Testis (tissue), 3 donors: ENCODE results near the gene SNX30. TPM values are rescaled to one million over a fixed set of nuclear protein-coding genes. Genes with fewer than 3 reads are reported as not detected.

Experiments
- DNase-seq: peaks from one replicate; pipeline ENCODE4 v3.0.0-alpha.2; 2019
- H3K27ac ChIP-seq, 2 donors: fragments of 200-600 bp; sonication (generic); one replicate each; pipeline ENCODE4 v1.5.1; 2019
- H3K27me3 ChIP-seq: fragments of 200-600 bp; sonication (generic); one replicate; pipeline ENCODE4 v1.5.1; 2019
- H3K36me3 ChIP-seq: fragments of 200-600 bp; sonication (generic); one replicate; pipeline ENCODE4 v1.5.1; 2017; ENCODE audit warnings: low read depth; ENCODE audit errors: missing control alignments
- H3K4me1 ChIP-seq: fragments of 200-600 bp; sonication (generic); one replicate; pipeline ENCODE4 v1.5.1; 2019
- H3K4me3 ChIP-seq, 2 donors: fragments of 200-600 bp; sonication (generic); one replicate each; pipeline ENCODE4 v1.5.1; 2017 to 2019
- H3K9me3 ChIP-seq: fragments of 200-600 bp; sonication (generic); one replicate; pipeline ENCODE4 v1.5.1; 2017
- CTCF ChIP-seq, 3 experiments: fragments of 450-650 bp in 2 of 3; fragments of 200-600 bp in 1 of 3; sonication (generic) in 1 of 3; IDR thresholded peaks; one replicate each; pipeline ENCODE4 v1.5.1; 2016 to 2019; ENCODE audit warnings: antibody characterized with exemption in 3 of 3, mild to moderate bottlenecking in 2 of 3, moderate library complexity in 1 of 3
- POLR2A ChIP-seq: fragments of 450-650 bp; IDR thresholded peaks from one replicate; pipeline ENCODE4 v1.6.1; 2017; ENCODE audit warnings: antibody characterized with exemption, mild to moderate bottlenecking, moderate library complexity
- WGBS, 2 donors: methylation state at CpG; one replicate each; pipeline ENCODE4 v1.1.5; 2018; 5-methylcytosine and 5-hydroxymethylcytosine counted together
- intact Hi-C: fragments of 100-400 bp; cut with DNase I; formaldehyde crosslinking; loops from one replicate; pipeline ENCODE4 v1.15.1; 2023; ENCODE audit warnings: low total_unique reads
- polyA plus RNA-seq: library from polyadenylated mRNA; stranded (reverse); fragments of 350-450 nt; fragmentation: Illumina TruSeq; extraction: RNeasy Lipid Tissue Mini Kit (QIAGEN cat#74804); gene quantifications from one replicate; pipeline ENCODE4 v1.2.3, GENCODE V29; 2014; ENCODE audit warnings: low read depth, low replicate concordance; ENCODE audit not compliant: insufficient read depth
- total RNA-seq, 2 donors: library from RNA; depleted of rRNA; stranded (reverse); fragments of >200 nt; gene quantifications; one replicate each; pipeline ENCODE4 v1.2.3, GENCODE V29; 2016

Gene SNX30
- total and polyA plus RNA-seq, 3 donors from 2014 or later = 26.3 to 34.2 (median 34.1) TPM

GRCh38 chr9:112731971-112732370 lies 18.6 kb upstream of the SNX30 start:
- no peaks in the 10 kb centered on the region for H3K9me3 ChIP-seq
- intact Hi-C loops = no loop called here
- TF ChIP-seq POLR2A (no peak), CTCF (IDR thresholded peaks at IDR 0.05) (no peak)
- no peak for DNase-seq
- 84 to 85% methylated on average over 7 of the region's 7 CpGs for WGBS, 2 donors
- H3K4me3 ChIP-seq = no peak overlapping the region
- H3K27me3 ChIP-seq = no peaks in the 10 kb centered on the region
- no peak overlapping the region for H3K27ac ChIP-seq
- H3K4me1 ChIP-seq = no peaks in the 10 kb centered on the region
- no peaks in the 10 kb centered on the region for H3K36me3 ChIP-seq

GRCh38 chr9:112734892-112735291 lies 15.7 kb upstream of the SNX30 start:
- 66 to 76% methylated on average over 2 of the region's 2 CpGs for WGBS, 2 donors
- intact Hi-C loops = no loop called here

GRCh38 chr9:112743216-112743836 lies 7.2 kb upstream of the SNX30 start:
- no peak overlapping the region for H3K27ac ChIP-seq
- no peak overlapping the region for H3K4me3 ChIP-seq
- no peaks in the 10 kb centered on the region for H3K9me3 ChIP-seq
- H3K36me3 ChIP-seq = no peaks in the 10 kb centered on the region
- H3K4me1 ChIP-seq = no peaks in the 10 kb centered on the region
- H3K27me3 ChIP-seq = no peaks in the 10 kb centered on the region
- intact Hi-C loops = no loop called here
- 86 to 87% methylated on average over 3 of the region's 3 CpGs for whole genome bisulfite sequencing, 2 donors
- no peak for DNase-seq
- TF ChIP-seq POLR2A (no peak), CTCF (IDR thresholded peaks at IDR 0.05) (no peak)

More at GRCh38 chr9:112734892-112735291, 15.7 kb upstream of the SNX30 start:
- H3K4me1 ChIP-seq = no peaks in the 10 kb centered on the region
- H3K9me3 ChIP-seq = no peaks in the 10 kb centered on the region
- H3K27ac ChIP-seq = no peak overlapping the region
- no peak overlapping the region for H3K4me3 ChIP-seq
- H3K27me3 ChIP-seq = no peaks in the 10 kb centered on the region
- no peak for DNase-seq
- H3K36me3 ChIP-seq = no peaks in the 10 kb centered on the region
- TF ChIP-seq CTCF (IDR thresholded peaks at IDR 0.05) (no peak), POLR2A (no peak)

- no peak for DNase-seq
- peaks cover under 1% of the 10 kb centered on the region for H3K4me1 ChIP-seq
- no peak overlapping the region for H3K27ac ChIP-seq
- intact Hi-C loops = no loop called here
- H3K27me3 ChIP-seq = no peaks in the 10 kb centered on the region
- no peaks in the 10 kb centered on the region for H3K36me3 ChIP-seq
- 82 to 83% methylated on average over 4 of the region's 4 CpGs for WGBS, 2 donors
- TF ChIP-seq POLR2A (no peak), CTCF (IDR thresholded peaks at IDR 0.05) (no peak)
- no peak overlapping the region for H3K4me3 ChIP-seq
- H3K9me3 ChIP-seq = no peaks in the 10 kb centered on the region
Observed at GRCh38 chr9:112744177-112744576, 6.4 kb upstream of the SNX30 start.

- Histone ChIP-seq H3K36me3 (no peaks in the 10 kb centered on the region), H3K4me1 (peaks cover 14% of the 10 kb centered on the region), H3K27me3 (no peaks in the 10 kb centered on the region), H3K27ac (no peak overlapping the region), H3K4me3 (no peak overlapping the region), H3K9me3 (no peaks in the 10 kb centered on the region)
- intact Hi-C loops = no loop called here
- DNase-seq = no peak
- WGBS, 2 donors = 87 to 91% methylated on average over 7 of the region's 7 CpGs
- TF ChIP-seq CTCF (IDR thresholded peaks at IDR 0.05) (no peak), POLR2A (no peak)
Observed at GRCh38 chr9:112747094-112747493, 3.5 kb upstream of the SNX30 start.
